Amygdala (tissue), 56 donors: ENCODE results near the gene PMS2.
"Not testable (repeated sequence)": the region's sequence is repeated elsewhere in the genome, so short reads cannot be mapped to it uniquely, and the experiment has no call there.

Experiments used
- DNase-seq, 56 donors: peaks; one replicate each; lab custom pipeline; 2025; lab: John Stamatoyannopoulos, UW

PMS2 gene

GRCh38 chr7:5930290-5930689 is 78.6 kb downstream of the PMS2 start:
- not testable (repeated sequence) for DNase-seq

GRCh38 chr7:5926263-5926870 is 82.5 kb downstream of the PMS2 start:
- not testable (repeated sequence) for DNase-seq

- not testable (repeated sequence) for DNase-seq
Observed at GRCh38 chr7:5924630-5925029, 84.2 kb downstream of the PMS2 start.

DNA sequence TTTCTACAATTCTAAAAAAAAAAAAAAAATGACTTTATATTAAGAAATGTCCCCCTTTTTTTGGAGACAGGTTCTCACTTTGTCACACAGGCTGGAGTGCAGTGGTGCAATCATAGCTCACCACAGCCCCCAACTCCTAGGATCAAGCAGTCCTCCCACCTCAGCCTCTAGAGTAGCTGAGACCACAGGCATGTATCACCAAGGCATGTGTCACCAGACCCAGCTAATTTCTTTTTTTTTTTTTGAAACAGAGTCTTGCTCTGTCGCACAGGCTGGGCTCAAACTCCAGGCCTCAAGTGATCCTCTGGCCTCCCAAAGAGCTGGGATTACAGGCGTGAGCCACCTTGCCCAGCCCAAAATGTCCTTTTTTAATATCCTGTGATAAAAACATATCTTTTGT is 84.7 kb downstream of the PMS2 start:
- DNase-seq = not testable (repeated sequence)
